Measurements from ENCODE around the gene DCST2. TPM values are rescaled to one million over a fixed set of nuclear protein-coding genes. Genes with fewer than 3 reads are reported as not detected.

Gene DCST2
- total RNA-seq, 1 experiment from 2014 or later = 0.61 TPM

DNA sequence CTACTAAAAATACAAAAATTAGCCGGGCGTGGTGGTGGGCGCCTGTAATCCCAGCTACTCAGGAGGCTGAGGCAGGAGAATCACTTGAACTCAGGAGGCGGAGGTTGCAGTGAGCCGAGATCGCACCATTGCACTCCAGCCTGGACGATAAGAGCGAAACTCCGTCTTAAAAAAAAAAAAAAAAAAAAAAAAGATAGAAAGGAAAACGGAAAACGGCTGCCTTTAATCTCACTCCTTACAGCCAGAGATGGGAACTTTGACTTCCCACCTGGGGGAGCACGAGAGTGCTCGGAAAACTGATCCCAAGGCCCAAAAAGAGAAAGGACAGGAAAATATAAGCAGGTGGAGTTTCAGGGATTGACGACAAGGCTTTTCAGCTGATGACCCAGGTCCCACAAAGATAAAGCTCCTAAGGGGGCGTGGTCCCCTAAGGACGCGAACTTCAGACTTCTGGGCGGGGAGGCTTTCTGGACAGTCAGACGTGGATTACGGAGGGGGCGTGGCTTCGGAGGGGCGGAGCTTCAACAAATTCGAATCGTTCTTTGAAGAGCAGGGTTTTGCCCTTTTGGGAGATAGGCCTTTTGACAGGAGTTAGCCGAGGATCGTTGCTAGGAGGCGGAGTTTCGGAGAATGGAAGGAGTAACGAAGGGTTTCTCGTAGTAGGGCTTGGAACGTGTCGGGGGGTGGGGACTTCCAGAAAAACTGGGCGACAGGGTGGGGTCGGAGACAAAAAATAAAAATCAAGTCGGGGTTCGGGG lies 60.1 kb downstream of the DCST2 start:
- H3K4me1 ChIP-seq = peaks cover 27% of the 10 kb centered on the region
- Mint-ChIP-seq H3K4me3 (ENCODE audit: unreplicated experiment) (no peak overlapping the region), H3K36me3 (ENCODE audit: insufficient read depth, unreplicated experiment) (peaks cover 13% of the 10 kb centered on the region), H3K27me3 (ENCODE audit: insufficient read depth, unreplicated experiment) (no peaks in the 10 kb centered on the region), H3K27ac (ENCODE audit: unreplicated experiment) (no peak overlapping the region), H3K4me1 (ENCODE audit: low read depth, unreplicated experiment) (peaks cover 29% of the 10 kb centered on the region), H3K9me3 (ENCODE audit: unreplicated experiment) (no peaks in the 10 kb centered on the region)
- H3K27me3 ChIP-seq (replicated peaks; ENCODE audit: control insufficient read depth, insufficient read depth, low read length) = no peaks in the 10 kb centered on the region
- H3K9me3 ChIP-seq = no peaks in the 10 kb centered on the region
- H3K4me3 ChIP-seq (ENCODE audit: low read depth, low read length) = peak overlapping the region; percentile 51
- H3K36me3 ChIP-seq (ENCODE audit: control insufficient read depth, insufficient read depth, low read length) = peaks cover 2% of the 10 kb centered on the region; the same call in 1 of the 2 replicates
- intact Hi-C loops (cut with micrococcal nuclease; ENCODE audit: unreplicated experiment) = loop anchor here (1.0 to 5.0 kb wide), 4 partner anchors 10 to 89 kb away; partner anchors contain the start of genes EFNA4, FLAD1 and PMVK
- ChIA-PET POLR2A (interaction anchor here (0.6 to 3.7 kb wide), 18 partner anchors 10 to 152 kb away, joined by 3 to 75 read pairs (median 5); partner anchors contain the start of genes FLAD1, LENEP, PBXIP1 and PMVK), CTCF (interaction anchor here (0.5 to 2.6 kb wide), 18 partner anchors 12 to 1698 kb away, joined by 3 to 26 read pairs (median 5); partner anchors contain the start of genes KRTCAP2, LENEP, PMVK and PYGO2)
- peak in 1 of 2 experiments; percentile 30 for TF ChIP-seq CTCF (IDR thresholded peaks at IDR 0.05; ENCODE audit: insufficient read depth in 1 of 2, low read depth in 1 of 2, low read length in 1 of 2, severe bottlenecking in 1 of 2, unreplicated experiment in 1 of 2)
- peak; percentile 99 for DNase-seq
- BruUV-seq (replicated peaks) = no TSS peak

GRCh38 chr1:154972517-154973343 lies 60.9 kb downstream of the DCST2 start:
- H3K27me3 Mint-ChIP-seq (ENCODE audit: insufficient read depth, unreplicated experiment) = no peaks in the 10 kb centered on the region
- H3K9me3 Mint-ChIP-seq (ENCODE audit: unreplicated experiment) = no peaks in the 10 kb centered on the region
- TSS peak; percentile 83 for BruUV-seq (replicated peaks)
- TF ChIP-seq CTCF (IDR thresholded peaks at IDR 0.05; ENCODE audit: insufficient read depth in 1 of 2, low read depth in 1 of 2, low read length in 1 of 2, severe bottlenecking in 1 of 2, unreplicated experiment in 1 of 2) = no peak
- H3K4me1 Mint-ChIP-seq (ENCODE audit: low read depth, unreplicated experiment) = peaks cover 29% of the 10 kb centered on the region
- intact Hi-C loops (cut with micrococcal nuclease; ENCODE audit: unreplicated experiment) = loop anchor here (1.0 to 5.0 kb wide), 3 partner anchors 11 to 90 kb away; partner anchors contain the start of genes EFNA4 and PYGO2
- H3K36me3 Mint-ChIP-seq (ENCODE audit: insufficient read depth, unreplicated experiment) = peaks cover 15% of the 10 kb centered on the region
- peaks cover 27% of the 10 kb centered on the region for H3K4me1 ChIP-seq
- no peaks in the 10 kb centered on the region for H3K9me3 ChIP-seq
- ChIA-PET CTCF (interaction anchor here (0.7 to 2.6 kb wide), 12 partner anchors 11 to 413 kb away, joined by 3 to 26 read pairs (median 6); partner anchors contain the start of genes ADAM15, KRTCAP2, LENEP and PMVK), POLR2A (interaction anchor here (0.5 to 3.7 kb wide), 17 partner anchors 11 to 351 kb away, joined by 3 to 75 read pairs (median 4); partner anchors contain the start of genes FLAD1, LENEP, PBXIP1 and PMVK)
- H3K4me3 ChIP-seq (ENCODE audit: low read depth, low read length) = peak overlapping the region; percentile 51
- no peaks in the 10 kb centered on the region for H3K27me3 ChIP-seq (replicated peaks; ENCODE audit: control insufficient read depth, insufficient read depth, low read length)
- no peak overlapping the region for H3K27ac Mint-ChIP-seq (ENCODE audit: unreplicated experiment)
- H3K4me3 Mint-ChIP-seq (ENCODE audit: unreplicated experiment) = no peak overlapping the region
- DNase-seq = peak; percentile 93 to 95
- peaks cover 4% of the 10 kb centered on the region for H3K36me3 ChIP-seq (ENCODE audit: control insufficient read depth, insufficient read depth, low read length)

DNA sequence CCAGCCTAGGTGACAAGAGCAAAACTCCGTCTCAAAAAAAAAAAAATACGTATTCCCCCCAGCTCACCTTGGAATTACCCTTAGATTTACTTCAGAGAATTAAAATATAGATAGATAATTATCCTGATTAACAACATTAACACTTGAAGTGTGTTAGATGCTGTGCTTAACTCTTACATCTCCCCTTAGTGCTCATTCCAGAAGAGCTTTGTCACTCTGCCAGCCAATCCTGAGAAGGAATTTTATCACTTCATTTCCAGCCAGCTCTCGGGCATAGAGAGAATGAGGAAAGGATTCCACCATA lies 61.4 kb downstream of the DCST2 start:
- Histone ChIP-seq H3K4me1 (peaks cover 27% of the 10 kb centered on the region), H3K36me3 (ENCODE audit: control insufficient read depth, insufficient read depth, low read length) (peaks cover 4% of the 10 kb centered on the region), H3K4me3 (ENCODE audit: low read depth, low read length) (peak overlapping the region; percentile 51), H3K9me3 (no peaks in the 10 kb centered on the region), H3K27me3 (replicated peaks; ENCODE audit: control insufficient read depth, insufficient read depth, low read length) (no peaks in the 10 kb centered on the region)
- CTCF ChIA-PET = interaction anchor here (0.7 to 2.6 kb wide), 5 partner anchors 11 to 413 kb away, joined by 3 to 26 read pairs (median 7); partner anchors contain the start of gene PYGO2
- intact Hi-C loops (cut with micrococcal nuclease; ENCODE audit: unreplicated experiment) = loop anchor here (1.0 to 5.0 kb wide), 3 partner anchors 11 to 90 kb away; partner anchors contain the start of genes EFNA4 and PYGO2
- H3K9me3 Mint-ChIP-seq (ENCODE audit: unreplicated experiment) = no peaks in the 10 kb centered on the region
- no peak for TF ChIP-seq CTCF (IDR thresholded peaks at IDR 0.05; ENCODE audit: insufficient read depth in 1 of 2, low read depth in 1 of 2, low read length in 1 of 2, severe bottlenecking in 1 of 2, unreplicated experiment in 1 of 2)
- H3K4me1 Mint-ChIP-seq (ENCODE audit: low read depth, unreplicated experiment) = peaks cover 32% of the 10 kb centered on the region
- H3K27ac Mint-ChIP-seq (ENCODE audit: unreplicated experiment) = no peak overlapping the region
- no TSS peak for BruUV-seq (replicated peaks)
- H3K4me3 Mint-ChIP-seq (ENCODE audit: unreplicated experiment) = no peak overlapping the region
- no peaks in the 10 kb centered on the region for H3K27me3 Mint-ChIP-seq (ENCODE audit: insufficient read depth, unreplicated experiment)
- no peak for DNase-seq
- POLR2A ChIA-PET = interaction anchor here (0.5 to 3.7 kb wide), 9 partner anchors 11 to 352 kb away, joined by 3 to 75 read pairs (median 9); partner anchors contain the start of genes FLAD1, PBXIP1, PMVK and PYGO2
- peaks cover 13% of the 10 kb centered on the region for H3K36me3 Mint-ChIP-seq (ENCODE audit: insufficient read depth, unreplicated experiment)
